Loucy (cell line): ENCODE measurements around the gene TPD52L1.

Source experiments
- H2AFZ ChIP-seq: fragments of 200-600 bp; sonication (generic); 2 replicates; pipeline ENCODE4 v1.6.0; 2016; ENCODE audit warnings: antibody characterized with exemption, mild to moderate bottlenecking, low read length, moderate library complexity
- H3F3A ChIP-seq: fragments of 200-600 bp; 2 replicates; pipeline ENCODE4 v1.6.0; 2016; ENCODE audit warnings: antibody characterized with exemption, low read depth, mild to moderate bottlenecking
- H3K27me3 ChIP-seq: fragments of 200-600 bp; sonication (generic); 2 replicates; pipeline ENCODE4 v1.6.1; 2014; ENCODE audit warnings: low read length, mild to moderate bottlenecking; ENCODE audit not compliant: insufficient read depth, poor library complexity, severe bottlenecking
- H3K36me3 ChIP-seq: fragments of 200-600 bp; sonication (generic); 2 replicates; pipeline ENCODE4 v1.6.1; 2016; ENCODE audit warnings: low read length; ENCODE audit not compliant: insufficient read depth
- H3K4me1 ChIP-seq: fragments of 200-600 bp; sonication (generic); 2 replicates; pipeline ENCODE4 v1.5.1; 2014; ENCODE audit warnings: low read length, mild to moderate bottlenecking; ENCODE audit not compliant: insufficient read depth, poor library complexity, severe bottlenecking
- H3K4me2 ChIP-seq: fragments of 200-600 bp; sonication (generic); 2 replicates; pipeline ENCODE4 v1.6.0; 2014; ENCODE audit warnings: antibody characterized with exemption, low read length, low read depth, mild to moderate bottlenecking; ENCODE audit not compliant: poor library complexity, severe bottlenecking
- H3K4me3 ChIP-seq: fragments of 200-600 bp; sonication (generic); 2 replicates; pipeline ENCODE4 v1.5.1; 2014; ENCODE audit warnings: low read length, mild to moderate bottlenecking, mixed read lengths; ENCODE audit not compliant: poor library complexity, severe bottlenecking
- H3K79me2 ChIP-seq: fragments of 200-600 bp; sonication (generic); 2 replicates; pipeline ENCODE4 v1.6.1; 2014; ENCODE audit warnings: low read length; ENCODE audit not compliant: insufficient read depth
- H3K9ac ChIP-seq: fragments of 200-600 bp; sonication (generic); 2 replicates; pipeline ENCODE4 v1.6.0; 2014; ENCODE audit warnings: mild to moderate bottlenecking, low read depth, low read length, moderate library complexity; ENCODE audit not compliant: poor library complexity, severe bottlenecking
- H3K9me2 ChIP-seq: fragments of 200-600 bp; sonication (generic); replicated peaks from 2 replicates; pipeline ENCODE4 v1.6.1; 2016; ENCODE audit warnings: low read depth, low read length, mixed read lengths
- H3K9me3 ChIP-seq: fragments of 200-600 bp; sonication (generic); 2 replicates; pipeline ENCODE4 v1.6.1; 2014; ENCODE audit warnings: mild to moderate bottlenecking, antibody characterized with exemption, low read length, low read depth; ENCODE audit not compliant: insufficient read depth
- H4K20me1 ChIP-seq: fragments of 200-600 bp; sonication (generic); 2 replicates; pipeline ENCODE4 v1.6.0; 2014; ENCODE audit warnings: antibody characterized with exemption, low read length, mild to moderate bottlenecking; ENCODE audit not compliant: insufficient read depth, poor library complexity, severe bottlenecking
- EZH2phosphoT487 ChIP-seq: fragments of 200-600 bp; IDR thresholded peaks from 2 replicates; pipeline ENCODE4 v1.6.1; 2018; ENCODE audit warnings: antibody characterized with exemption, mild to moderate bottlenecking, moderate library complexity, borderline replicate concordance
- TF ChIP-seq, protein P1 (sequence below): fragments of 200-600 bp; sonication (generic); conservative IDR thresholded peaks from 2 replicates; pipeline ENCODE4 v1.5.1; 2014; ENCODE audit warnings: mild to moderate bottlenecking, antibody characterized with exemption, low read length

Gene TPD52L1

DNA sequence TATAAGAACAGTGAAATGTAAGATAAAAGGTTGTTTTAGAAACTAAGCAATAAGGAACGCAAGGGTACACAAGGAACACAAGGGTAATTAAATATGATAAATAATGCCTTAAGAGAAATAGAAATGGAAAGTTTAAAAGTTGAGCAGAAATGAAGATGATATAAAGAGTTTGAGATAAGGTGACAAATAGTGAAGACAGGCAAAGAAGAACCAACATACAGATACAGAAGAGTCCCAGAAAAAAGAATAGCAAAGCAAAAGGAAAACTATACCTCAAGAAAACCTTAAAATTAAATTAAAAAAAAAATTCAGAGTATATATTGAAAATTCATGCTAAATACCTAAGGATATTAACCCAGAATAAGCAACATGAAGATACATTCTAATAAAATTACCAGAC, 131.8 kb downstream of the TPD52L1 start:
- H4K20me1 ChIP-seq: no peaks in the 10 kb centered on the region
- H3K36me3 ChIP-seq: no peaks in the 10 kb centered on the region; the same call in 1 of the 2 replicates

DNA sequence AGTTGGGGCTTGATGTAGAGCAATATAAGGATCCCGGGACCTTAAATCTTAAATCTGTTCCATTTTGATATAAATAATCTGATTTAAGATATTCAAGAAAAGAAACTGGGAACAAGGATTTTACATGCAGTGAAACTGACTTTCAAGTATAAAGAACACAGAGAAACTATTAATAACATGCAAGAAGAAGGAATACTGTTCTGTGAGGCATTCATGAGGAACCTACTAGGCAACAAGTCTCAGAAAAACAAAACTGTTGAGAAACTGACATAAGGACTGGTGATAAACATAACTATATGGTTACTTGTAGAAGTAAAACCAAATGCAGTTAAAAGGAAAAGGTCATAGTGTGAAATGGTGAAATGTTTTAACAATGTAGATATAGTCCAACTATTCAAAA, 132.4 kb downstream of the TPD52L1 start:
- Histone ChIP-seq H3K9me2 (no peaks in the 10 kb centered on the region), H3F3A (no peaks in the 10 kb centered on the region), H3K79me2 (no peaks in the 10 kb centered on the region), H2AFZ (no peak overlapping the region), H3K27me3 (no peaks in the 10 kb centered on the region), H3K9ac (no peak overlapping the region), H3K4me3 (no peak overlapping the region), H3K9me3 (no peaks in the 10 kb centered on the region), H4K20me1 (no peaks in the 10 kb centered on the region), H3K36me3 (no peaks in the 10 kb centered on the region; the same call in 1 of the 2 replicates), H3K4me1 (no peaks in the 10 kb centered on the region), H3K4me2 (no peak overlapping the region)
- TF ChIP-seq EZH2phosphoT487: no peak
- TF ChIP-seq, protein P1, sequence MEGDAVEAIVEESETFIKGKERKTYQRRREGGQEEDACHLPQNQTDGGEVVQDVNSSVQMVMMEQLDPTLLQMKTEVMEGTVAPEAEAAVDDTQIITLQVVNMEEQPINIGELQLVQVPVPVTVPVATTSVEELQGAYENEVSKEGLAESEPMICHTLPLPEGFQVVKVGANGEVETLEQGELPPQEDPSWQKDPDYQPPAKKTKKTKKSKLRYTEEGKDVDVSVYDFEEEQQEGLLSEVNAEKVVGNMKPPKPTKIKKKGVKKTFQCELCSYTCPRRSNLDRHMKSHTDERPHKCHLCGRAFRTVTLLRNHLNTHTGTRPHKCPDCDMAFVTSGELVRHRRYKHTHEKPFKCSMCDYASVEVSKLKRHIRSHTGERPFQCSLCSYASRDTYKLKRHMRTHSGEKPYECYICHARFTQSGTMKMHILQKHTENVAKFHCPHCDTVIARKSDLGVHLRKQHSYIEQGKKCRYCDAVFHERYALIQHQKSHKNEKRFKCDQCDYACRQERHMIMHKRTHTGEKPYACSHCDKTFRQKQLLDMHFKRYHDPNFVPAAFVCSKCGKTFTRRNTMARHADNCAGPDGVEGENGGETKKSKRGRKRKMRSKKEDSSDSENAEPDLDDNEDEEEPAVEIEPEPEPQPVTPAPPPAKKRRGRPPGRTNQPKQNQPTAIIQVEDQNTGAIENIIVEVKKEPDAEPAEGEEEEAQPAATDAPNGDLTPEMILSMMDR: no peak

More for the DNA sequence above, 131.8 kb downstream of the TPD52L1 start:
- Histone ChIP-seq H3K4me2 (no peak overlapping the region), H3K79me2 (peaks cover 2% of the 10 kb centered on the region; the same call in 1 of the 2 replicates), H3K4me1 (no peaks in the 10 kb centered on the region), H2AFZ (no peak overlapping the region), H3K4me3 (no peak overlapping the region), H3K9ac (no peak overlapping the region), H3F3A (no peaks in the 10 kb centered on the region), H3K9me3 (no peaks in the 10 kb centered on the region), H3K9me2 (no peaks in the 10 kb centered on the region), H3K27me3 (no peaks in the 10 kb centered on the region)
- TF ChIP-seq EZH2phosphoT487: no peak
- TF ChIP-seq, protein P1: no peak

DNA sequence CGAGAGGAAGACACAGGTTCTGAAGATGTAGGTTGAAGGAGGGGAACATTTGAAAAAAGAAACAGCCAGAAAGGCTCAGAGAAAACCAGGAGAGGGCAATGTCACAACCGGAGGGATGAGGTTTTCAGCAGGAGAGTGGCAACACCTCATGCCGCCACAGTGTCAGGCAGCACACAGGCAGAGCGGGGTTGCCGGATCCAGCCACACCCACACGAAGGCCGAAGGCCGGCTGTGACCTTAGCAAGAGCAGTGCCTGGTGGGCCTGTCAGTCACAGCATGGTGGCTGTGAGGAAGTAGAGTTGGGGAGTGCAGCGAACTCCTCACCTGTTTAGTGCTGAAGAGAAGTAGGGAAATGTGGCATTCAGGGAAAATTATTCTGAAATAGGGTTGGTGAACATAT, 134.1 kb downstream of the TPD52L1 start:
- H3K79me2 ChIP-seq: no peaks in the 10 kb centered on the region
- no peak overlapping the region for H3K4me2 ChIP-seq
- H3K9ac ChIP-seq: no peak overlapping the region
- no peaks in the 10 kb centered on the region for H3K27me3 ChIP-seq
- H4K20me1 ChIP-seq: no peaks in the 10 kb centered on the region
- H3F3A ChIP-seq: no peaks in the 10 kb centered on the region
- TF ChIP-seq, protein P1: no peak
- no peak for TF ChIP-seq EZH2phosphoT487
- H3K9me3 ChIP-seq: no peaks in the 10 kb centered on the region
- no peak overlapping the region for H2AFZ ChIP-seq
- no peaks in the 10 kb centered on the region for H3K4me1 ChIP-seq
- H3K9me2 ChIP-seq: no peaks in the 10 kb centered on the region
- no peak overlapping the region for H3K4me3 ChIP-seq
- H3K36me3 ChIP-seq: no peaks in the 10 kb centered on the region; the same call in 1 of the 2 replicates
